Stimulated activated CD4-positive, alpha-beta T cell treated with anti-CD3 and anti-CD28 coated beads, Interleukin-2, amount 100 ng/mL, for 48 hours (primary cell): ENCODE data around the gene CFAP77.

Experiments
- DNase-seq, 2 donors: peaks; one replicate each; pipeline ENCODE4 v3.0.0-alpha.2; 2020

CFAP77 gene

GRCh38 chr9:132497731-132498130, 87.7 kb downstream of the CFAP77 start:
- no peak for DNase-seq

GRCh38 chr9:132498531-132499210, 88.7 kb downstream of the CFAP77 start:
- no peak for DNase-seq

GRCh38 chr9:132499251-132499650, 89.2 kb downstream of the CFAP77 start:
- no peak for DNase-seq

GRCh38 chr9:132500193-132500592, 90.2 kb downstream of the CFAP77 start:
- DNase-seq = no peak

GRCh38 chr9:132502480-132502879, 92.5 kb downstream of the CFAP77 start:
- DNase-seq = no peak

GRCh38 chr9:132503116-132503515, 93.1 kb downstream of the CFAP77 start:
- DNase-seq = no peak

GRCh38 chr9:132504488-132504887, 94.5 kb downstream of the CFAP77 start:
- DNase-seq = no peak

GRCh38 chr9:132505991-132506655, 96.1 kb downstream of the CFAP77 start:
- no peak for DNase-seq

GRCh38 chr9:132506977-132507669, 97.1 kb downstream of the CFAP77 start:
- DNase-seq = no peak

- peak; percentile 63 to 66 for DNase-seq
Observed at GRCh38 chr9:132507670-132508469, 97.9 kb downstream of the CFAP77 start.

GRCh38 chr9:132509928-132510874, 100.2 kb downstream of the CFAP77 start:
- no peak for DNase-seq

GRCh38 chr9:132511191-132511999, 101.4 kb downstream of the CFAP77 start:
- no peak for DNase-seq

GRCh38 chr9:132513416-132513815, 103.4 kb downstream of the CFAP77 start:
- DNase-seq = no peak

- DNase-seq = no peak
Observed at GRCh38 chr9:132514011-132514744, 104.2 kb downstream of the CFAP77 start.

GRCh38 chr9:132514821-132515220, 104.8 kb downstream of the CFAP77 start:
- DNase-seq = no peak

GRCh38 chr9:132516301-132516700, 106.3 kb downstream of the CFAP77 start:
- DNase-seq = no peak

GRCh38 chr9:132516911-132517310, 106.9 kb downstream of the CFAP77 start:
- no peak for DNase-seq

- no peak for DNase-seq
Observed at GRCh38 chr9:132517815-132518550, 108.0 kb downstream of the CFAP77 start.

GRCh38 chr9:132518626-132519025, 108.6 kb downstream of the CFAP77 start:
- no peak for DNase-seq

- no peak for DNase-seq
Observed at GRCh38 chr9:132519033-132519432, 109.0 kb downstream of the CFAP77 start.
